SK-N-SH (cell line): ENCODE results near the gene DOHH.

Experiments
- CTCF ChIP-seq: fragments of 200-600 bp; sonication (generic); IDR thresholded peaks from 2 replicates; pipeline ENCODE4 v1.6.1; 2017; ENCODE audit warnings: antibody characterized with exemption, mild to moderate bottlenecking, moderate library complexity
- EP300 ChIP-seq, 2 experiments: IDR thresholded peaks; 2 replicates each; pipeline versions ENCODE4 v1.4.0 to v1.6.1; 2012; ENCODE audit warnings: borderline replicate concordance in 1 of 2, low read depth in 1 of 2, low read length in 1 of 2
- GABPA ChIP-seq: IDR thresholded peaks from 2 replicates; pipeline ENCODE4 v1.4.0; 2012; ENCODE audit warnings: low read depth, mild to moderate bottlenecking
- POLR2AphosphoS5 ChIP-seq: IDR thresholded peaks from 2 replicates; pipeline ENCODE4 v1.6.1; 2012; ENCODE audit warnings: low read depth, low read length
- RAD21 ChIP-seq: IDR thresholded peaks from 2 replicates; pipeline ENCODE4 v1.6.1; 2012; ENCODE audit warnings: mild to moderate bottlenecking, low read length
- RCOR1 ChIP-seq: fragments of 150-350 bp; IDR thresholded peaks from 2 replicates; pipeline ENCODE4 v1.6.1; 2017; ENCODE audit warnings: antibody characterized with exemption, low read length
- REST ChIP-seq: IDR thresholded peaks from 2 replicates; pipeline ENCODE4 v1.6.1; 2012; ENCODE audit warnings: mild to moderate bottlenecking, low read depth, low read length, moderate library complexity
- RXRA ChIP-seq: IDR thresholded peaks from 2 replicates; pipeline ENCODE4 v1.4.0; 2012; ENCODE audit warnings: low read depth, mild to moderate bottlenecking, borderline replicate concordance
- TAF1 ChIP-seq: IDR thresholded peaks from 2 replicates; pipeline ENCODE4 v1.6.1; 2012; ENCODE audit warnings: low read depth, mild to moderate bottlenecking, low read length, moderate library complexity, borderline replicate concordance
- USF2 ChIP-seq: fragments of 150-350 bp; IDR thresholded peaks from 2 replicates; pipeline ENCODE4 v1.6.1; 2017; ENCODE audit warnings: antibody characterized with exemption, low read length, low read depth, borderline replicate concordance
- YY1 ChIP-seq: IDR thresholded peaks from 2 replicates; pipeline ENCODE4 v1.4.0; 2012; ENCODE audit warnings: low read depth, mild to moderate bottlenecking
- TF ChIP-seq, protein P1 (sequence below): IDR thresholded peaks from 2 replicates; pipeline ENCODE4 v1.4.0; 2012; ENCODE audit warnings: low read depth
- TF ChIP-seq, protein P2 (sequence below): IDR thresholded peaks from 2 replicates; pipeline ENCODE4 v1.4.0; 2012; ENCODE audit warnings: low read depth, borderline replicate concordance

DNA sequence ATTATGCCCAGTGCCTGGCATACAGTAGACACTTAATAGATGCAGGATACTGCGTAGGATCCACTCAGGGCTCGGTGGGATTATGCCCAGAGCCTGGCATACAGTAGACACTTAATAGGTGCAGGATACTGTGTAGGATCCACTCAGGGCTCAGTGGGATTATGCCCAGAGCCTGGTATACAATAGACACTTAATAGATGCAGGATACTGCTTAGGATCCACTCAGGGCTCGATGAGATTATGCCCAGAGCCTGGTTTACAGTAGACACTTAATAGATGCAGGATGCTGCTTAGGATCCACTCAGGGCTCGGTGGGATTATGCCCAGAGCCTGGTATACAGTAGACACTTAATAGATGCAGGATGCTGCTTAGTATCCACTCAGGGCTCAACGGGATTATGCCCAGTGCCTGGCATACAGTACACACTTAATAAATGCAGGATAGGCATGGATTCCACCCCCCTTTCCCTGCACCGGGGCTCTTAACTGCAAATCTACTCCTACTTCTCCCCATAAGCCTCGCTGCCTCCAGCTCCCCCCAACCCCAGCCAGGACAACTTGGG, 45.0 kb downstream of the DOHH start:
- no peak for TF ChIP-seq TAF1
- TF ChIP-seq GABPA, result no peak
- TF ChIP-seq CTCF, result no peak
- TF ChIP-seq EP300 (IDR thresholded peaks at IDR 0.05; ENCODE audit: borderline replicate concordance in 1 of 2, low read depth in 1 of 2, low read length in 1 of 2), result no peak
- TF ChIP-seq, protein P1, sequence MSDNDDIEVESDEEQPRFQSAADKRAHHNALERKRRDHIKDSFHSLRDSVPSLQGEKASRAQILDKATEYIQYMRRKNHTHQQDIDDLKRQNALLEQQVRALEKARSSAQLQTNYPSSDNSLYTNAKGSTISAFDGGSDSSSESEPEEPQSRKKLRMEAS, result no peak
- no peak for TF ChIP-seq POLR2AphosphoS5
- TF ChIP-seq RCOR1, result no peak
- TF ChIP-seq USF2, result no peak
- TF ChIP-seq REST, result no peak
- no peak for TF ChIP-seq RAD21
- TF ChIP-seq YY1, result no peak
- TF ChIP-seq, protein P2, sequence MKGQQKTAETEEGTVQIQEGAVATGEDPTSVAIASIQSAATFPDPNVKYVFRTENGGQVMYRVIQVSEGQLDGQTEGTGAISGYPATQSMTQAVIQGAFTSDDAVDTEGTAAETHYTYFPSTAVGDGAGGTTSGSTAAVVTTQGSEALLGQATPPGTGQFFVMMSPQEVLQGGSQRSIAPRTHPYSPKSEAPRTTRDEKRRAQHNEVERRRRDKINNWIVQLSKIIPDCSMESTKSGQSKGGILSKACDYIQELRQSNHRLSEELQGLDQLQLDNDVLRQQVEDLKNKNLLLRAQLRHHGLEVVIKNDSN, result no peak
- no peak for TF ChIP-seq RXRA
